ENCODE results near the gene GLB1L. TPM values are rescaled to one million over a fixed set of nuclear protein-coding genes. Genes with fewer than 3 reads are reported as not detected.
A peak's percentile ranks its signal among the peaks of the same experiment; 100 is the strongest.
"Not testable (repeated sequence)": the region's sequence is repeated elsewhere in the genome, so short reads cannot be mapped to it uniquely, and the experiment has no call there.

The GLB1L gene
- total and polyA plus RNA-seq, 2 donors = 4.2 to 11.3 TPM

- H3K4me1 ChIP-seq (ENCODE audit: control insufficient read depth in 2 of 2, insufficient read depth in 2 of 2, low read length in 2 of 2) = peaks cover 6 to 49% of the 10 kb centered on the region in 2 donors
- DNase-seq (ENCODE audit: low read depth in 6 of 9, low spot score in 9 of 9) = no peak
- 32% methylated on average over 22 of the region's 22 CpGs for WGBS
- peaks cover 28 to 34% of the 10 kb centered on the region in 2 donors for H3K36me3 ChIP-seq (ENCODE audit: control insufficient read depth in 2 of 2, insufficient read depth in 2 of 2, low read length in 1 of 2)
- H3K4me3 ChIP-seq (ENCODE audit: low read length in 2 of 2) = peak overlapping the region; percentile 72 to 76
- H3K9me3 ChIP-seq (ENCODE audit: control insufficient read depth in 2 of 2, insufficient read depth in 1 of 2, low read length in 1 of 2) = peaks cover 0 to 3% of the 10 kb centered on the region in 2 donors
- H3K27ac ChIP-seq (ENCODE audit: low read depth in 1 of 2, low read length in 1 of 2) = peak overlapping the region; percentile 66 to 92
- H3K27me3 ChIP-seq (ENCODE audit: control insufficient read depth in 2 of 2, insufficient read depth in 1 of 2, low read length in 1 of 2) = no peaks in the 10 kb centered on the region
Observed at GRCh38 chr2:219207134-219207883, 37.9 kb downstream of the GLB1L start.

- Histone ChIP-seq H3K4me3 (ENCODE audit: low read length in 2 of 2) (peak within 1 kb of the TSS; percentile 72 to 76), H3K27me3 (ENCODE audit: control insufficient read depth in 2 of 2, insufficient read depth in 1 of 2, low read length in 1 of 2) (no peaks in the 10 kb centered on the region), H3K27ac (ENCODE audit: low read depth in 1 of 2, low read length in 1 of 2) (peak within 1 kb of the TSS; percentile 92 to 97), H3K9me3 (ENCODE audit: control insufficient read depth in 2 of 2, insufficient read depth in 1 of 2, low read length in 1 of 2) (peaks cover 0 to 3% of the 10 kb centered on the region in 2 donors), H3K4me1 (ENCODE audit: control insufficient read depth in 2 of 2, insufficient read depth in 2 of 2, low read length in 2 of 2) (peaks cover 6 to 49% of the 10 kb centered on the region in 2 donors), H3K36me3 (ENCODE audit: control insufficient read depth in 2 of 2, insufficient read depth in 2 of 2, low read length in 1 of 2) (peaks cover 28 to 34% of the 10 kb centered on the region in 2 donors)
- DNase-seq (ENCODE audit: low read depth in 6 of 9, low spot score in 9 of 9) = peak; percentile 81 to 97 (median 93)
- under 1% methylated on average over 76 of the region's 76 CpGs for WGBS
Observed at GRCh38 chr2:219206328-219207133, 38.7 kb downstream of the GLB1L start, which contains the start of gene ZFAND2B. ZFAND2B (plus strand) TSS chr2:219206782; CDS start chr2:219206988, 206 bp downstream.

- no peaks in the 10 kb centered on the region for H3K27me3 ChIP-seq (ENCODE audit: control insufficient read depth in 2 of 2, insufficient read depth in 1 of 2, low read length in 1 of 2)
- WGBS = 26% methylated on average over 7 of the region's 7 CpGs
- peaks cover 0 to 3% of the 10 kb centered on the region in 2 donors for H3K9me3 ChIP-seq (ENCODE audit: control insufficient read depth in 2 of 2, insufficient read depth in 1 of 2, low read length in 1 of 2)
- peaks cover 6 to 44% of the 10 kb centered on the region in 2 donors for H3K4me1 ChIP-seq (ENCODE audit: control insufficient read depth in 2 of 2, insufficient read depth in 2 of 2, low read length in 2 of 2)
- no peak for DNase-seq (ENCODE audit: low read depth in 6 of 9, low spot score in 9 of 9)
- peak overlapping the region; percentile 72 to 76 for H3K4me3 ChIP-seq (ENCODE audit: low read length in 2 of 2)
- peaks cover 28 to 31% of the 10 kb centered on the region in 2 donors for H3K36me3 ChIP-seq (ENCODE audit: control insufficient read depth in 2 of 2, insufficient read depth in 2 of 2, low read length in 1 of 2)
- peak overlapping the region; percentile 92 to 97 for H3K27ac ChIP-seq (ENCODE audit: low read depth in 1 of 2, low read length in 1 of 2)
Observed at GRCh38 chr2:219205981-219206327, 39.3 kb downstream of the GLB1L start.

GRCh38 chr2:219205165-219205538 is 40.1 kb downstream of the GLB1L start:
- 96% methylated on average over 5 of the region's 5 CpGs for WGBS
- peaks cover 22 to 27% of the 10 kb centered on the region in 2 donors for H3K36me3 ChIP-seq (ENCODE audit: control insufficient read depth in 2 of 2, insufficient read depth in 2 of 2, low read length in 1 of 2)
- no peak for DNase-seq (ENCODE audit: low read depth in 6 of 9, low spot score in 9 of 9)
- no peaks in the 10 kb centered on the region for H3K27me3 ChIP-seq (ENCODE audit: control insufficient read depth in 2 of 2, insufficient read depth in 1 of 2, low read length in 1 of 2)
- H3K9me3 ChIP-seq (ENCODE audit: control insufficient read depth in 2 of 2, insufficient read depth in 1 of 2, low read length in 1 of 2) = peaks cover 0 to 3% of the 10 kb centered on the region in 2 donors
- peaks cover 6 to 36% of the 10 kb centered on the region in 2 donors for H3K4me1 ChIP-seq (ENCODE audit: control insufficient read depth in 2 of 2, insufficient read depth in 2 of 2, low read length in 2 of 2)
- H3K27ac ChIP-seq (ENCODE audit: low read depth in 1 of 2, low read length in 1 of 2) = no peak overlapping the region
- no peak overlapping the region for H3K4me3 ChIP-seq (ENCODE audit: low read length in 2 of 2)

GRCh38 chr2:219204425-219205164 is 40.6 kb downstream of the GLB1L start:
- no peaks in the 10 kb centered on the region for H3K27me3 ChIP-seq (ENCODE audit: control insufficient read depth in 2 of 2, insufficient read depth in 1 of 2, low read length in 1 of 2)
- DNase-seq (ENCODE audit: low read depth in 6 of 9, low spot score in 9 of 9) = no peak
- no peak overlapping the region for H3K4me3 ChIP-seq (ENCODE audit: low read length in 2 of 2)
- peaks cover 0 to 3% of the 10 kb centered on the region in 2 donors for H3K9me3 ChIP-seq (ENCODE audit: control insufficient read depth in 2 of 2, insufficient read depth in 1 of 2, low read length in 1 of 2)
- H3K27ac ChIP-seq (ENCODE audit: low read depth in 1 of 2, low read length in 1 of 2) = no peak overlapping the region
- peaks cover 17 to 21% of the 10 kb centered on the region in 2 donors for H3K36me3 ChIP-seq (ENCODE audit: control insufficient read depth in 2 of 2, insufficient read depth in 2 of 2, low read length in 1 of 2)
- peaks cover 6 to 31% of the 10 kb centered on the region in 2 donors for H3K4me1 ChIP-seq (ENCODE audit: control insufficient read depth in 2 of 2, insufficient read depth in 2 of 2, low read length in 2 of 2)
- WGBS = 96% methylated on average over 7 of the region's 7 CpGs

DNA sequence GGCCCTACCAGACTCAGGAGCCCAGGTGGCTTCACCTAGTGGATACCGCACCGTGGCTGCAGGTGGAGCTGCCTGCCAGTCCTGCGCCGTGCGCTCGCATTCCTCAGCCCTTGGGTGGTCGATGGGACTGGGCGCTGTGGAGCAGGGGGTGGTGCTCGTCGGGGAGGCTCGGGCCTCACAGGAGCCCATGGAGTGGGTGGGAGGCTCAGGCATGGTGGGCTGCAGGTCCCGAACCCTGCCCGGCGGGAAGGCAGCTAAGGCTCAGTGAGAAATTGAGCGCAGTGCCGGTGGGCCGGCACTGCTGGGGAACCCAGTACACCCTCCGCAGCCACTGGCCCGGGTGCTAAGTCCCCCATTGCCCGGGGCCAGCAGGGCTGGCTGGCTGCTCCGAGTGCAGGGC is 43.9 kb downstream of the GLB1L start:
- H3K27me3 ChIP-seq (ENCODE audit: control insufficient read depth in 2 of 2, insufficient read depth in 1 of 2, low read length in 1 of 2) = not testable (repeated sequence)

DNA sequence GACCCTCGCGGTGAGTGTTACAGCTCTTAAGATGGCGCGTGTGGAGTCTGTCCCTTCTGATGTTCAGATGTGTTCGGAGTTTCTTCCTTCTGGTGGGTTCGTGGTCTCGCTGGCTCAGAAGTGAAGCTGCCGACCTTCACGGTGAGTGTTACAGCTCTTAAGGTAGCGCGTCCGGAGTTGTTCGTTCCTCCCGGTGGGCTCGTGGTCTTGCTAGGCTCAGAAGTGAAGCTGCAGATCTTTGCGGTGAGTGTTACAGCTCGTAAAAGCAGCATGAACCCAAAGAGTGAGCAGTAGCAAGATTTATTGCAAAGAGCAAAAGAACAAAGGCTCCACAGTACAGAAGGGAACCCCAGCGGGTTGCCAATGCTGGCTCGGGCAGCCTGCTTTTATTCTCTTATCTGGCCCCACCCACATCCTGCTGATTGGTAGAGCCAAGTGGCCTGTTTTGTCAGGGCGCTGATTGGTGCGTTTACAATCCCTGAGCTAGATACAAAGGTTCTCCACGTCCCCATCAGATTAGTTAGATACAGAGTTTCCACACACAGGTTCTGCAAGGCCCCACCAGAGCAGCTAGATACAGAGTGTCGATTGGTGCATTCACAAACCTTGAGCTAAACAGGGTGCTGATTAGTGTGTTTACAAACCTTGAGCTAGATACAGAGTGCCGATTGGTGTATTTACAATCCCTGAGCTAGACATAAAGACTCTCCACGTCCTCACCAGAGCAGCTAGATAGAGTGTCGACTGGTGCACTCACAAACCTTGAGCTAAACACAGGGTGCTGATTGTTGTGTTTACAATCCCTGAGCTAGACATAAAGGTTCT is 44.5 kb downstream of the GLB1L start:
- WGBS = 61% methylated on average over 25 of the region's 26 CpGs
- H3K4me3 ChIP-seq (ENCODE audit: low read length in 2 of 2); H3K9me3 ChIP-seq (ENCODE audit: control insufficient read depth in 2 of 2, insufficient read depth in 1 of 2, low read length in 1 of 2); H3K4me1 ChIP-seq (ENCODE audit: control insufficient read depth in 2 of 2, insufficient read depth in 2 of 2, low read length in 2 of 2); H3K27me3 ChIP-seq (ENCODE audit: control insufficient read depth in 2 of 2, insufficient read depth in 1 of 2, low read length in 1 of 2); H3K36me3 ChIP-seq (ENCODE audit: control insufficient read depth in 2 of 2, insufficient read depth in 2 of 2, low read length in 1 of 2): not testable (repeated sequence)
- DNase-seq (ENCODE audit: low read depth in 6 of 9, low spot score in 9 of 9) = peak in 2 of 9 donors; percentile 18 to 35
- H3K27ac ChIP-seq (ENCODE audit: low read depth in 1 of 2, low read length in 1 of 2) = peak overlapping the region; percentile 20 to 26

More for the DNA sequence above, 43.9 kb downstream of the GLB1L start:
- 91% methylated on average over 20 of the region's 21 CpGs for WGBS
- H3K36me3 ChIP-seq (ENCODE audit: control insufficient read depth in 2 of 2, insufficient read depth in 2 of 2, low read length in 1 of 2); H3K4me1 ChIP-seq (ENCODE audit: control insufficient read depth in 2 of 2, insufficient read depth in 2 of 2, low read length in 2 of 2); DNase-seq (ENCODE audit: low read depth in 6 of 9, low spot score in 9 of 9); H3K27ac ChIP-seq (ENCODE audit: low read depth in 1 of 2, low read length in 1 of 2); H3K9me3 ChIP-seq (ENCODE audit: control insufficient read depth in 2 of 2, insufficient read depth in 1 of 2, low read length in 1 of 2); H3K4me3 ChIP-seq (ENCODE audit: low read length in 2 of 2): not testable (repeated sequence)

- Histone ChIP-seq H3K27ac (ENCODE audit: low read depth in 1 of 2, low read length in 1 of 2) (no peak overlapping the region), H3K27me3 (ENCODE audit: control insufficient read depth in 2 of 2, insufficient read depth in 1 of 2, low read length in 1 of 2) (no peaks in the 10 kb centered on the region), H3K36me3 (ENCODE audit: control insufficient read depth in 2 of 2, insufficient read depth in 2 of 2, low read length in 1 of 2) (no peaks in the 10 kb centered on the region), H3K4me1 (ENCODE audit: control insufficient read depth in 2 of 2, insufficient read depth in 2 of 2, low read length in 2 of 2) (no peaks in the 10 kb centered on the region), H3K9me3 (ENCODE audit: control insufficient read depth in 2 of 2, insufficient read depth in 1 of 2, low read length in 1 of 2) (peaks cover 0 to 3% of the 10 kb centered on the region in 2 donors), H3K4me3 (ENCODE audit: low read length in 2 of 2) (no peak overlapping the region)
- 97% methylated on average over 12 of the region's 12 CpGs for WGBS
- DNase-seq (ENCODE audit: low read depth in 6 of 9, low spot score in 9 of 9) = no peak
Observed at GRCh38 chr2:219199470-219200211, 45.6 kb downstream of the GLB1L start.

Measured in thymus (tissue), 11 donors.